ENCODE results near the gene CA5A.

GRCh38 chr16:87965417-87965816 is 29.1 kb upstream of the CA5A start:
- TF ChIP-seq MAX (IDR thresholded peaks at IDR 0.05): no peak
- TF ChIP-seq, protein P1, sequence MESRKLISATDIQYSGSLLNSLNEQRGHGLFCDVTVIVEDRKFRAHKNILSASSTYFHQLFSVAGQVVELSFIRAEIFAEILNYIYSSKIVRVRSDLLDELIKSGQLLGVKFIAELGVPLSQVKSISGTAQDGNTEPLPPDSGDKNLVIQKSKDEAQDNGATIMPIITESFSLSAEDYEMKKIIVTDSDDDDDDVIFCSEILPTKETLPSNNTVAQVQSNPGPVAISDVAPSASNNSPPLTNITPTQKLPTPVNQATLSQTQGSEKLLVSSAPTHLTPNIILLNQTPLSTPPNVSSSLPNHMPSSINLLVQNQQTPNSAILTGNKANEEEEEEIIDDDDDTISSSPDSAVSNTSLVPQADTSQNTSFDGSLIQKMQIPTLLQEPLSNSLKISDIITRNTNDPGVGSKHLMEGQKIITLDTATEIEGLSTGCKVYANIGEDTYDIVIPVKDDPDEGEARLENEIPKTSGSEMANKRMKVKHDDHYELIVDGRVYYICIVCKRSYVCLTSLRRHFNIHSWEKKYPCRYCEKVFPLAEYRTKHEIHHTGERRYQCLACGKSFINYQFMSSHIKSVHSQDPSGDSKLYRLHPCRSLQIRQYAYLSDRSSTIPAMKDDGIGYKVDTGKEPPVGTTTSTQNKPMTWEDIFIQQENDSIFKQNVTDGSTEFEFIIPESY (CRISPR knock-in tag; IDR thresholded peaks at IDR 0.05): no peak
- no peak for TF ChIP-seq ZFX (CRISPR knock-in tag; IDR thresholded peaks at IDR 0.05; ENCODE audit: low read depth)
